DND-41 (cell line): ENCODE results near the gene C19orf73.

Source experiments
- ATAC-seq: fragments of 200-7000 bp; cut with Tn5 transposase; 3 replicates; pipeline ENCODE4 v1.9.1; 2021; ENCODE audit warnings: low read depth; ENCODE audit not compliant: insufficient read depth
- DNase-seq: peaks from one replicate; pipeline ENCODE4 v3.0.0-alpha.2; 2020
- H2AFZ ChIP-seq: 2 replicates; pipeline ENCODE4 v1.6.0; 2012; ENCODE audit warnings: low read depth, low read length
- H3K27ac ChIP-seq: 2 replicates; pipeline ENCODE4 v1.5.1; 2012; ENCODE audit warnings: low read length, inconsistent platforms
- H3K27me3 ChIP-seq: fragments of 200-600 bp; sonication (generic); 2 replicates; pipeline ENCODE4 v1.6.0; 2012; ENCODE audit warnings: low read length, mild to moderate bottlenecking, inconsistent platforms; ENCODE audit not compliant: insufficient read depth, poor library complexity
- H3K36me3 ChIP-seq: 2 replicates; pipeline ENCODE4 v1.5.1; 2012; ENCODE audit warnings: low read length, inconsistent platforms; ENCODE audit not compliant: insufficient read depth
- H3K4me1 ChIP-seq: 2 replicates; pipeline ENCODE4 v1.5.1; 2012; ENCODE audit warnings: mild to moderate bottlenecking, low read length; ENCODE audit not compliant: insufficient read depth
- H3K4me2 ChIP-seq: 2 replicates; pipeline ENCODE4 v1.6.0; 2012; ENCODE audit warnings: mild to moderate bottlenecking, moderate library complexity, low read length, inconsistent platforms; ENCODE audit not compliant: insufficient read depth
- H3K4me3 ChIP-seq, 2 experiments: fragments of 200-600 bp in 1 of 2; shearing (Covaris generic) in 1 of 2; 2 replicates each; pipeline ENCODE4 v1.5.1; 2012 to 2016; ENCODE audit warnings: inconsistent platforms in 2 of 2, low read length in 2 of 2, mild to moderate bottlenecking in 2 of 2, low read depth in 1 of 2, moderate library complexity in 1 of 2
- H3K79me2 ChIP-seq: 2 replicates; pipeline ENCODE4 v1.6.0; 2012; ENCODE audit warnings: low read length, inconsistent platforms; ENCODE audit not compliant: insufficient read depth
- H3K9ac ChIP-seq: 2 replicates; pipeline ENCODE4 v1.6.0; 2012; ENCODE audit warnings: low read depth, mild to moderate bottlenecking, inconsistent platforms, low read length, moderate library complexity
- H3K9me3 ChIP-seq: 2 replicates; pipeline ENCODE4 v1.5.1; 2012; ENCODE audit warnings: low read length, moderate library complexity, mild to moderate bottlenecking, inconsistent platforms; ENCODE audit not compliant: insufficient read depth, severe bottlenecking
- H4K20me1 ChIP-seq: 2 replicates; pipeline ENCODE4 v1.6.0; 2012; ENCODE audit warnings: low read length; ENCODE audit not compliant: insufficient read depth
- CTCF ChIP-seq: IDR thresholded peaks from 2 replicates; pipeline ENCODE4 v1.5.1; 2012; ENCODE audit warnings: borderline replicate concordance, low read length, moderate library complexity, mild to moderate bottlenecking; ENCODE audit not compliant: poor library complexity, severe bottlenecking; ENCODE audit errors: extremely low read depth
- EZH2 ChIP-seq: IDR thresholded peaks from 3 replicates; pipeline ENCODE4 v1.6.1; 2012; ENCODE audit warnings: borderline replicate concordance, low read depth, mild to moderate bottlenecking, moderate library complexity, low read length, inconsistent platforms; ENCODE audit not compliant: severe bottlenecking

The C19orf73 gene

GRCh38 chr19:49118565-49119410 lies at the start of gene C19orf73:
Gene C19orf73 (minus strand): TSS chr19:49119143. CDS start chr19:49119022, 121 bp downstream.
- Histone ChIP-seq H3K9me3 (no peaks in the 10 kb centered on the region), H3K4me2 (peak within 1 kb of the TSS; percentile 94), H3K27me3 (no peaks in the 10 kb centered on the region), H2AFZ (peak within 1 kb of the TSS; percentile 90), H3K9ac (peak within 1 kb of the TSS; percentile 84), H3K36me3 (peaks cover 5% of the 10 kb centered on the region), H4K20me1 (peaks cover 6% of the 10 kb centered on the region), H3K4me1 (peaks cover 52% of the 10 kb centered on the region), H3K27ac (peak within 1 kb of the TSS; percentile 93), H3K79me2 (peaks cover 22% of the 10 kb centered on the region), H3K4me3 (peak within 1 kb of the TSS; percentile 78 to 89)
- TF ChIP-seq EZH2 (no peak), CTCF (peak; percentile 43)
- DNase-seq (peak; percentile 95), ATAC-seq (peak; percentile 78)

- DNase-seq (no peak), ATAC-seq (no peak)
- H3K27ac ChIP-seq, result no peak overlapping the region
- no peak overlapping the region for H3K9ac ChIP-seq
- H3K36me3 ChIP-seq, result no peaks in the 10 kb centered on the region
- no peaks in the 10 kb centered on the region for H3K79me2 ChIP-seq
- no peak overlapping the region for H2AFZ ChIP-seq
- H3K4me3 ChIP-seq, result no peak overlapping the region
- H3K27me3 ChIP-seq, result no peaks in the 10 kb centered on the region
- H3K4me2 ChIP-seq, result no peak overlapping the region
- H3K9me3 ChIP-seq, result no peaks in the 10 kb centered on the region
- no peaks in the 10 kb centered on the region for H4K20me1 ChIP-seq
- no peaks in the 10 kb centered on the region for H3K4me1 ChIP-seq
- no peak for TF ChIP-seq CTCF
- no peak for TF ChIP-seq EZH2
Measured at GRCh38 chr19:49168421-49168820, 49.5 kb upstream of the C19orf73 start.

GRCh38 chr19:49167857-49168409 lies 49.0 kb upstream of the C19orf73 start:
- H3K4me1 ChIP-seq, result no peaks in the 10 kb centered on the region
- no peak overlapping the region for H2AFZ ChIP-seq
- H3K9ac ChIP-seq, result no peak overlapping the region
- ATAC-seq, result no peak
- H3K9me3 ChIP-seq, result no peaks in the 10 kb centered on the region
- H3K36me3 ChIP-seq, result no peaks in the 10 kb centered on the region
- no peaks in the 10 kb centered on the region for H3K79me2 ChIP-seq
- no peak overlapping the region for H3K27ac ChIP-seq
- H4K20me1 ChIP-seq, result no peaks in the 10 kb centered on the region
- TF ChIP-seq EZH2 (no peak), CTCF (no peak)
- H3K4me3 ChIP-seq, result no peak overlapping the region
- DNase-seq, result no peak
- H3K4me2 ChIP-seq, result no peak overlapping the region
- no peaks in the 10 kb centered on the region for H3K27me3 ChIP-seq
